BLaER1 (cell line): ENCODE results near the gene SATB1.

Source experiments
- H3K27ac ChIP-seq: shearing (Covaris generic); formaldehyde crosslinking; 2 replicates; pipeline ENCODE4 v1.8.1; 2022
- H3K27me3 ChIP-seq: shearing (Covaris generic); formaldehyde crosslinking; 2 replicates; pipeline ENCODE4 v1.8.1; 2022
- H3K36me3 ChIP-seq: shearing (Covaris generic); formaldehyde crosslinking; 2 replicates; pipeline ENCODE4 v1.8.1; 2022
- H3K4me1 ChIP-seq: shearing (Covaris generic); formaldehyde crosslinking; 2 replicates; pipeline ENCODE4 v1.8.1; 2022
- H3K4me2 ChIP-seq: shearing (Covaris generic); formaldehyde crosslinking; 2 replicates; pipeline ENCODE4 v1.8.1; 2022
- H3K4me3 ChIP-seq: shearing (Covaris generic); formaldehyde crosslinking; 2 replicates; pipeline ENCODE4 v1.8.1; 2022
- H3K9ac ChIP-seq: shearing (Covaris generic); formaldehyde crosslinking; 2 replicates; pipeline ENCODE4 v1.8.1; 2022
- H3K9me3 ChIP-seq: shearing (Covaris generic); formaldehyde crosslinking; 2 replicates; pipeline ENCODE4 v1.8.1; 2022
- H4K20me1 ChIP-seq: shearing (Covaris generic); formaldehyde crosslinking; 2 replicates; pipeline ENCODE4 v1.8.1; 2022
- Cebpa-rat ChIP-seq: shearing (Covaris generic); IDR thresholded peaks from 2 replicates; pipeline ENCODE4 v1.8.1; 2022

Gene SATB1

DNA sequence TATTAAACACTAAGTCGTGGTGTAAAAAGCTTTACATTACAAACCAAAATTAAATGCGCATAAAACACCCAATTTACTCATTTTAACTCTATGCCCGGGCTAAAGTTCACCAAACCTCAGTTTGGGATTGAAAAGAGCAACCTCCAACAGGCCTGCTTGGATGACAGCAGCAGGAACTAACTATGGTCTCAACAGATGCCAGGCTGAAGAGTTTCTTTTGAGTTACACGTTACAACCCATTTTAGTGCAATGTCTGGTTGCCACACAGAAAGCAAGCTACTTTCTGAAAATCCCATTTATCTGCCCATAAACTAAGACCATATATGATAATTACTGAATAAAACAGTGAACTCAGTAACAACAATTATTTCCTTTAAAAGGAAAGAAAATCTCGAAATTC lies 2.2 kb downstream of the SATB1 start:
- H3K4me1 ChIP-seq, result peaks cover 40% of the 10 kb centered on the region
- peaks cover 57% of the 10 kb centered on the region for H4K20me1 ChIP-seq
- H3K9ac ChIP-seq, result peak overlapping the region; percentile 94
- TF ChIP-seq Cebpa-rat, result no peak
- H3K4me3 ChIP-seq, result peak overlapping the region; percentile 86
- peak overlapping the region; percentile 94 for H3K27ac ChIP-seq
- H3K4me2 ChIP-seq, result peak overlapping the region; percentile 86
- H3K27me3 ChIP-seq, result no peaks in the 10 kb centered on the region
- H3K9me3 ChIP-seq, result no peaks in the 10 kb centered on the region
- peaks cover 27% of the 10 kb centered on the region for H3K36me3 ChIP-seq

- Histone ChIP-seq H3K9ac (no peak overlapping the region), H3K36me3 (peaks cover 51% of the 10 kb centered on the region), H3K4me2 (no peak overlapping the region), H4K20me1 (peaks cover 66% of the 10 kb centered on the region), H3K27me3 (no peaks in the 10 kb centered on the region), H3K4me3 (no peak overlapping the region), H3K9me3 (no peaks in the 10 kb centered on the region), H3K27ac (no peak overlapping the region), H3K4me1 (peaks cover 24% of the 10 kb centered on the region)
- TF ChIP-seq Cebpa-rat, result no peak
Observed at GRCh38 chr3:18420555-18420954, 4.6 kb downstream of the SATB1 start.

GRCh38 chr3:18419232-18419631 lies 5.9 kb downstream of the SATB1 start:
- peaks cover 63% of the 10 kb centered on the region for H3K36me3 ChIP-seq
- no peaks in the 10 kb centered on the region for H3K27me3 ChIP-seq
- TF ChIP-seq Cebpa-rat, result no peak
- H4K20me1 ChIP-seq, result peaks cover 73% of the 10 kb centered on the region
- no peak overlapping the region for H3K4me3 ChIP-seq
- H3K4me2 ChIP-seq, result no peak overlapping the region
- H3K4me1 ChIP-seq, result peaks cover 24% of the 10 kb centered on the region
- no peaks in the 10 kb centered on the region for H3K9me3 ChIP-seq
- no peak overlapping the region for H3K9ac ChIP-seq
- no peak overlapping the region for H3K27ac ChIP-seq

DNA sequence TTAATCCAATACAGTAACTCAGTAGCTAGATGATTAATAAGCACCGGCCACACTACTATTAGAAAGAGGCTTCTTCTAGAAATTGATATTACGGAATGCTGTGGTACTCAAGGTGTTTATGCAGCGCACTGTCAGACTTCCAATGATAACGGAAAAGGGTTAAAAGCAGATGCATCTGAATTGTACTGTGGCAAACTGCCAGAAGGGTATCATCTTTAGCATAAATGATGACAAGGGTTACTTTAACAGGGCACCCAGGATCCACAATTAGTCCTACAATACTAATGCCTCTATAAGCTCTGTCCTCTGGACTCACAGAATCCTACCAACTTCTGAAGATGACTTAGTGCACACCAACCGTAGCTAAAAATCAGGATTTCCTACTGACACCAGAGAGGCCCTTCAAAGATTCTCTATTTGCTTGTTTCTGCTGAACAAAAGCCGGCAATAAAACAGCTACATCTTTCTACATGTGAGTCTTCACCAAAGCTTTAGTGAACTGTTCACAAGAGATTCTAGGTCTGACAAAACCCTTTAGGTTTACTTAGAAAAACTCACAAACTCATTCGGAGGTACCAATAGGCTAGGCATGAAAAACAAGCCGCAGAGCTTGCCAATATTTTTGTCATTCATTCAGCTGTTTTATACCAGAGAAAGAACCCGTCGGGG lies 7.1 kb downstream of the SATB1 start:
- no peak overlapping the region for H3K4me2 ChIP-seq
- H3K27ac ChIP-seq, result no peak overlapping the region
- no peaks in the 10 kb centered on the region for H3K9me3 ChIP-seq
- H3K4me3 ChIP-seq, result no peak overlapping the region
- no peak for TF ChIP-seq Cebpa-rat
- peaks cover 24% of the 10 kb centered on the region for H3K4me1 ChIP-seq
- H3K27me3 ChIP-seq, result no peaks in the 10 kb centered on the region
- peaks cover 73% of the 10 kb centered on the region for H4K20me1 ChIP-seq
- H3K9ac ChIP-seq, result no peak overlapping the region
- H3K36me3 ChIP-seq, result peaks cover 75% of the 10 kb centered on the region

GRCh38 chr3:18416332-18416731 lies 8.8 kb downstream of the SATB1 start:
- H3K4me2 ChIP-seq, result no peak overlapping the region
- H4K20me1 ChIP-seq, result peaks cover 68% of the 10 kb centered on the region

GRCh38 chr3:18415839-18416238 lies 9.3 kb downstream of the SATB1 start:
- TF ChIP-seq Cebpa-rat, result no peak
- no peak overlapping the region for H3K9ac ChIP-seq
- no peak overlapping the region for H3K27ac ChIP-seq
- no peaks in the 10 kb centered on the region for H3K9me3 ChIP-seq
- no peaks in the 10 kb centered on the region for H3K27me3 ChIP-seq
- no peak overlapping the region for H3K4me2 ChIP-seq
- H3K36me3 ChIP-seq, result peaks cover 93% of the 10 kb centered on the region
- peaks cover 16% of the 10 kb centered on the region; the same call in 1 of the 2 replicates for H3K4me1 ChIP-seq
- H3K4me3 ChIP-seq, result no peak overlapping the region
- H4K20me1 ChIP-seq, result peaks cover 63% of the 10 kb centered on the region

More at GRCh38 chr3:18416332-18416731, 8.8 kb downstream of the SATB1 start:
- peaks cover 16% of the 10 kb centered on the region; the same call in 1 of the 2 replicates for H3K4me1 ChIP-seq
- no peaks in the 10 kb centered on the region for H3K9me3 ChIP-seq
- peaks cover 89% of the 10 kb centered on the region for H3K36me3 ChIP-seq
- H3K9ac ChIP-seq, result no peak overlapping the region
- no peak for TF ChIP-seq Cebpa-rat
- no peak overlapping the region for H3K4me3 ChIP-seq
- no peaks in the 10 kb centered on the region for H3K27me3 ChIP-seq
- H3K27ac ChIP-seq, result no peak overlapping the region

GRCh38 chr3:18415167-18415566 lies 10.0 kb downstream of the SATB1 start:
- no peak for TF ChIP-seq Cebpa-rat
- Histone ChIP-seq H3K9ac (no peak overlapping the region), H3K27ac (no peak overlapping the region), H3K36me3 (peaks cover 93% of the 10 kb centered on the region), H3K4me1 (peaks cover 16% of the 10 kb centered on the region; the same call in 1 of the 2 replicates), H3K4me2 (no peak overlapping the region), H3K9me3 (no peaks in the 10 kb centered on the region), H3K27me3 (no peaks in the 10 kb centered on the region), H3K4me3 (no peak overlapping the region), H4K20me1 (peaks cover 57% of the 10 kb centered on the region)

- H3K36me3 ChIP-seq, result peaks cover 94% of the 10 kb centered on the region
- H3K9me3 ChIP-seq, result no peaks in the 10 kb centered on the region
- no peak overlapping the region for H3K27ac ChIP-seq
Observed at GRCh38 chr3:18412684-18413083, 12.5 kb downstream of the SATB1 start.

GRCh38 chr3:18411541-18411940 lies 13.6 kb downstream of the SATB1 start:
- TF ChIP-seq Cebpa-rat, result no peak
- Histone ChIP-seq H4K20me1 (peaks cover 24% of the 10 kb centered on the region; the same call in 1 of the 2 replicates), H3K36me3 (peaks cover 93% of the 10 kb centered on the region)

More at GRCh38 chr3:18412684-18413083, 12.5 kb downstream of the SATB1 start:
- Histone ChIP-seq H3K9ac (no peak overlapping the region), H3K4me2 (no peak overlapping the region), H3K4me3 (no peak overlapping the region), H3K4me1 (peaks cover 8% of the 10 kb centered on the region; the same call in 1 of the 2 replicates), H4K20me1 (peaks cover 36% of the 10 kb centered on the region), H3K27me3 (no peaks in the 10 kb centered on the region)
- no peak for TF ChIP-seq Cebpa-rat

DNA sequence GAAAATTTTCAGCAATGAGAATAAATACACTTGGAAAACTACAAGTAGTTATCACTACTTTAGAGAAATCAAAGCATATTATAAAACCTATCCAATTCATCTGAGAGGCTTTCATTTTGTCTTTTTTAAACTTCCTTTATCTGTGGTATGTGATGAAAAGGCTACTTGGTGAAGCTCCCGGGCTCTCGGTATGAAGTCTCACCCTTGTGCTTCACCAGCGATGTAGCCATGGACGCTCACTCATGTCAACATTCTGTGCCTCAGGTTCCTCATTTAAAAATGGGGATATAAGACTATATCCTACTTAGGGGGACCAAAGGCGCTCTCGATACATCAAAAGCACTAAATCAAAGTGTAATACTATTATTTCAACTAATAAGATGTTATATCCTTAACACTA lies 14.9 kb downstream of the SATB1 start:
- H3K27ac ChIP-seq, result no peak overlapping the region
- H3K36me3 ChIP-seq, result peaks cover 91% of the 10 kb centered on the region
- no peak for TF ChIP-seq Cebpa-rat

More at GRCh38 chr3:18411541-18411940, 13.6 kb downstream of the SATB1 start:
- no peaks in the 10 kb centered on the region for H3K27me3 ChIP-seq
- H3K4me1 ChIP-seq, result peaks cover 8% of the 10 kb centered on the region; the same call in 1 of the 2 replicates
- H3K4me2 ChIP-seq, result no peak overlapping the region
- no peak overlapping the region for H3K4me3 ChIP-seq
- no peaks in the 10 kb centered on the region for H3K9me3 ChIP-seq
- H3K9ac ChIP-seq, result no peak overlapping the region
- H3K27ac ChIP-seq, result no peak overlapping the region

More for the DNA sequence above, 14.9 kb downstream of the SATB1 start:
- no peaks in the 10 kb centered on the region for H3K9me3 ChIP-seq
- no peaks in the 10 kb centered on the region for H3K27me3 ChIP-seq
- no peak overlapping the region for H3K9ac ChIP-seq
- H3K4me3 ChIP-seq, result no peak overlapping the region
- H3K4me2 ChIP-seq, result no peak overlapping the region
- H4K20me1 ChIP-seq, result peaks cover 20% of the 10 kb centered on the region; the same call in 1 of the 2 replicates
- H3K4me1 ChIP-seq, result peaks cover 19% of the 10 kb centered on the region
